Liver (tissue), 3 donors: ENCODE measurements around the gene RELN.

Source experiments
- EGR1 ChIP-seq, 2 donors: IDR thresholded peaks; 2 replicates each; pipeline ENCODE4 v1.6.1; 2016 to 2018; ENCODE audit warnings: antibody characterized with exemption in 2 of 2, low read depth in 2 of 2
- RAD21 ChIP-seq, 2 donors: IDR thresholded peaks; 2 replicates each; pipeline ENCODE4 v1.6.1; 2016; ENCODE audit warnings: antibody characterized with exemption in 2 of 2, mild to moderate bottlenecking in 2 of 2
- TAF1 ChIP-seq: conservative IDR thresholded peaks from 2 replicates; pipeline ENCODE4 v1.6.1; 2016; ENCODE audit warnings: antibody characterized with exemption, mild to moderate bottlenecking
- TF ChIP-seq, protein P1 (sequence below): fragments of 150-350 bp; IDR thresholded peaks from 2 replicates; pipeline ENCODE4 v1.5.1; 2017; ENCODE audit warnings: improper control_type of control experiment, low read depth, low read length; ENCODE audit not compliant: missing input control
- TF ChIP-seq, protein P2 (sequence below): IDR thresholded peaks from 2 replicates; pipeline ENCODE4 v1.6.1; 2016; ENCODE audit warnings: antibody characterized with exemption
- TF ChIP-seq, protein P3 (sequence below): IDR thresholded peaks from 2 replicates; pipeline ENCODE4 v1.6.1; 2016; ENCODE audit warnings: antibody characterized with exemption
- donor health status: healthy.
- donor health status: healthy.

DNA sequence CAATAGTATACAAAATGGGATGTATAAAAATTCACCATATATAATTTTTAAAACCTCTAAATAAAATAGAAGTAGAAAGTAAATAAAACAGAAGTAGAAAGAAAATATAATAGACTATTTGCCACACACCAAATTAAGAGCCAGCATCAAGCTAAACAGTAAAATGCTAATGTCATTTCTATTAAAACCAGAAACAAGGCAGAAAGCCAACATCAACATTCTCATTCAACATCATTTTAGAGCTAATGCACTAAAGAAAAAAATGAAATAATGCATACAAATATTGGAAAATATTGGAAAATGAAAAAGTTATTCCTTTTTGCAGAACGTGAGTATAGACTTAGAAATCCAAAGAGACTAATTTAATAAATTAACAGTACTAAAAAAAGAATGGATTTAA lies 23.4 kb upstream of the RELN start:
- TF ChIP-seq, protein P1, sequence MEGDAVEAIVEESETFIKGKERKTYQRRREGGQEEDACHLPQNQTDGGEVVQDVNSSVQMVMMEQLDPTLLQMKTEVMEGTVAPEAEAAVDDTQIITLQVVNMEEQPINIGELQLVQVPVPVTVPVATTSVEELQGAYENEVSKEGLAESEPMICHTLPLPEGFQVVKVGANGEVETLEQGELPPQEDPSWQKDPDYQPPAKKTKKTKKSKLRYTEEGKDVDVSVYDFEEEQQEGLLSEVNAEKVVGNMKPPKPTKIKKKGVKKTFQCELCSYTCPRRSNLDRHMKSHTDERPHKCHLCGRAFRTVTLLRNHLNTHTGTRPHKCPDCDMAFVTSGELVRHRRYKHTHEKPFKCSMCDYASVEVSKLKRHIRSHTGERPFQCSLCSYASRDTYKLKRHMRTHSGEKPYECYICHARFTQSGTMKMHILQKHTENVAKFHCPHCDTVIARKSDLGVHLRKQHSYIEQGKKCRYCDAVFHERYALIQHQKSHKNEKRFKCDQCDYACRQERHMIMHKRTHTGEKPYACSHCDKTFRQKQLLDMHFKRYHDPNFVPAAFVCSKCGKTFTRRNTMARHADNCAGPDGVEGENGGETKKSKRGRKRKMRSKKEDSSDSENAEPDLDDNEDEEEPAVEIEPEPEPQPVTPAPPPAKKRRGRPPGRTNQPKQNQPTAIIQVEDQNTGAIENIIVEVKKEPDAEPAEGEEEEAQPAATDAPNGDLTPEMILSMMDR, result no peak
- TF ChIP-seq EGR1 (IDR thresholded peaks at IDR 0.05; ENCODE audit: low read depth in 2 of 2), result no peak
- no peak for TF ChIP-seq TAF1
- no peak for TF ChIP-seq RAD21 (IDR thresholded peaks at IDR 0.05)
- TF ChIP-seq, protein P2, sequence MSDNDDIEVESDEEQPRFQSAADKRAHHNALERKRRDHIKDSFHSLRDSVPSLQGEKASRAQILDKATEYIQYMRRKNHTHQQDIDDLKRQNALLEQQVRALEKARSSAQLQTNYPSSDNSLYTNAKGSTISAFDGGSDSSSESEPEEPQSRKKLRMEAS, result no peak
- TF ChIP-seq, protein P3, sequence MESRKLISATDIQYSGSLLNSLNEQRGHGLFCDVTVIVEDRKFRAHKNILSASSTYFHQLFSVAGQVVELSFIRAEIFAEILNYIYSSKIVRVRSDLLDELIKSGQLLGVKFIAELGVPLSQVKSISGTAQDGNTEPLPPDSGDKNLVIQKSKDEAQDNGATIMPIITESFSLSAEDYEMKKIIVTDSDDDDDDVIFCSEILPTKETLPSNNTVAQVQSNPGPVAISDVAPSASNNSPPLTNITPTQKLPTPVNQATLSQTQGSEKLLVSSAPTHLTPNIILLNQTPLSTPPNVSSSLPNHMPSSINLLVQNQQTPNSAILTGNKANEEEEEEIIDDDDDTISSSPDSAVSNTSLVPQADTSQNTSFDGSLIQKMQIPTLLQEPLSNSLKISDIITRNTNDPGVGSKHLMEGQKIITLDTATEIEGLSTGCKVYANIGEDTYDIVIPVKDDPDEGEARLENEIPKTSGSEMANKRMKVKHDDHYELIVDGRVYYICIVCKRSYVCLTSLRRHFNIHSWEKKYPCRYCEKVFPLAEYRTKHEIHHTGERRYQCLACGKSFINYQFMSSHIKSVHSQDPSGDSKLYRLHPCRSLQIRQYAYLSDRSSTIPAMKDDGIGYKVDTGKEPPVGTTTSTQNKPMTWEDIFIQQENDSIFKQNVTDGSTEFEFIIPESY, result no peak
